Measurements from ENCODE around the gene UNC5A.

Gene UNC5A

DNA sequence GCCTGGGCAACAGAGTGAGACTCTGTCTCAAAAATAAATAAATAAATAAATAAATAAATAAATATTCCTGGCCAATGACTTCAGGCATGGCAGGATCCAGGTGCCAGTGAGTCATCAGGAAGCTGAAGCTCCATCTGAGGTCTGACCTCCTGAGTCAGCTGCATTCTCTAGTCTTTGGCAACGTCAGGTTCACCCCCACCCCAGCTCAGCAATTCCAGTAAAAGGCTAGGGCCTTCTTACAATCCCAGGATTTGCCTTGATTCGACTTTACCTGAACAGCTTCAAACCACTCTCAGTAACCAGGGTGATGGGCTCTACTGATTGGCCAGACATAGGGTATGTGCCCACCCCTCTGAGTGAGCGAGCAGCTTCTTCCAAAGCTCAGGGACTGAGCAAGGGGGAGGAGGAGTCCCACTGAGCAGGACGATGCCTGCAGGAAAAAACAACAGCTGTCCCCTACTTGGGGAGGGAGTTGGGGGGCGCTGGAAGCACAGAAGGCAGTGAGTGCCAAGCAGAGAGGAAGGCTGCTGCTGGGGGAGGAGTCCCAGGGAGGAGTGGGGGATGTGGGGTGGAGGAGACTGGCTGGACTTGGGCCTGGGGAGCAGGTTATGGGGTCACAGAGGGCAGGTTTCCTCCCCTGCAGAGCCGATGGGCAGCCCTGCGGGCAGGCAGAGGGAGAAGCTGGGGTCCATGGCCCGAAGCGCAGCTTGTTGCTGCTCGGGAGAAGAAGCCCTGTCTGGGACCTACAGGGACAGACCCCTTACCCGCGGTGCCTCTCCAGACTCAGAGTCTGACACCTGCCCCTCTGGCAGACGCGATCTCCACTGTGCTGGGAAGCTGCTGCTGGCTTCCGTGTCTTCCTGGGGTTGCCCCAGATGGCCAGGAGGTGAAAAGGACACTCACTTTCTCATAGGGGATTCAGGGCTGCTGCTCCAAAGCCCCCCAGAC is 25.9 kb upstream of the UNC5A start:
- H3K27ac ChIP-seq = no peak overlapping the region
- TF ChIP-seq ZFX (IDR thresholded peaks at IDR 0.05) = no peak
- TF ChIP-seq, protein P1, sequence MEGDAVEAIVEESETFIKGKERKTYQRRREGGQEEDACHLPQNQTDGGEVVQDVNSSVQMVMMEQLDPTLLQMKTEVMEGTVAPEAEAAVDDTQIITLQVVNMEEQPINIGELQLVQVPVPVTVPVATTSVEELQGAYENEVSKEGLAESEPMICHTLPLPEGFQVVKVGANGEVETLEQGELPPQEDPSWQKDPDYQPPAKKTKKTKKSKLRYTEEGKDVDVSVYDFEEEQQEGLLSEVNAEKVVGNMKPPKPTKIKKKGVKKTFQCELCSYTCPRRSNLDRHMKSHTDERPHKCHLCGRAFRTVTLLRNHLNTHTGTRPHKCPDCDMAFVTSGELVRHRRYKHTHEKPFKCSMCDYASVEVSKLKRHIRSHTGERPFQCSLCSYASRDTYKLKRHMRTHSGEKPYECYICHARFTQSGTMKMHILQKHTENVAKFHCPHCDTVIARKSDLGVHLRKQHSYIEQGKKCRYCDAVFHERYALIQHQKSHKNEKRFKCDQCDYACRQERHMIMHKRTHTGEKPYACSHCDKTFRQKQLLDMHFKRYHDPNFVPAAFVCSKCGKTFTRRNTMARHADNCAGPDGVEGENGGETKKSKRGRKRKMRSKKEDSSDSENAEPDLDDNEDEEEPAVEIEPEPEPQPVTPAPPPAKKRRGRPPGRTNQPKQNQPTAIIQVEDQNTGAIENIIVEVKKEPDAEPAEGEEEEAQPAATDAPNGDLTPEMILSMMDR (conservative IDR thresholded peaks at IDR 0.05) = no peak

DNA sequence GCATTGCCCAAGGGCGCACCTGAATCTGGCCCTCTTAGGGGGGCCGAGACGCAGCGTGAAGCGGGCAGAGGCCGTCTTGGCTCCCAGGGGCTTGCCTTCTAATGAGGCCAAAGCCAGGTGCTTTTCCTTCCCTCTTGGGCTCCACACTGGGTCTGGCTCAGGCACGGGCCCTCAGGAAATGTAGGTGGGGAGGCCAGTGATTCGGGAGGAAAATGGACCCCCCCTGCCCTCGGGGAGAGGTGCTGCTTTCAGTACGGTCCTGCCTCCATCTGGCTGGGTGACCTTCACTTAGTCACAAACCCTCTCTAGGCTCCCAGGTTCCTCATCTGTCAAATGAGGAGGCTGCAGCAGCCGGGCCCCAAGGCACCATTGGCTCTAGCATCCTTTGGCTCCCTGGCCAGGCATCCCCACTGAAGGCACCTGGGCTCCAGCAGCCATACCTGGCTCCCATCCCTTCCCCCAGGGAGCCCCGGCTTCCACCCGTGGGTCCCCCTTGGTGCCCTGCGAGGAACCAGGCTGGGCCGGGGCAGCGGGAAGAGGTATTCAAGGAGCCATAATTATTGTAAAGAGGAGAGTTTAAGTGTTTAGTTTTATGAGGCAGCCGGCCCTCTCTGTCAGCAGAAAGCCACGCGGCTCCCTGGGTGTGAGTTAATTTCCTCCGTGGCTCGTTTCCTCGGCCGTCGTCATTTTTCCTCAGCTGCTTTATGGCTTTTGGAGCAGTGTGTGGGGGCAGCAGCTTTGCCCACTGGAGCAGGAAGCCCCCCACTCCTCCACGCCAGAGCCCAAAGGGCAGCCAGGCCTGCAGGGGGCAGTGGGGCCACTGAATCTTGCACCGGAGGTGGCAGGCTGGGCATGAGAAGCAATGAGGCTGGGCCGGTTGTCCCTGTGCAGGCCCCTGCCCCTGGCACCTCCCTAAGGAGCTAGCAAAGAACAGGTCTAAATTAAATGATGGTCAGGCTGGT is 24.9 kb upstream of the UNC5A start:
- no peak for TF ChIP-seq ZFX (IDR thresholded peaks at IDR 0.05)
- TF ChIP-seq, protein P1 (conservative IDR thresholded peaks at IDR 0.05) = no peak
- H3K27ac ChIP-seq = no peak overlapping the region

DNA sequence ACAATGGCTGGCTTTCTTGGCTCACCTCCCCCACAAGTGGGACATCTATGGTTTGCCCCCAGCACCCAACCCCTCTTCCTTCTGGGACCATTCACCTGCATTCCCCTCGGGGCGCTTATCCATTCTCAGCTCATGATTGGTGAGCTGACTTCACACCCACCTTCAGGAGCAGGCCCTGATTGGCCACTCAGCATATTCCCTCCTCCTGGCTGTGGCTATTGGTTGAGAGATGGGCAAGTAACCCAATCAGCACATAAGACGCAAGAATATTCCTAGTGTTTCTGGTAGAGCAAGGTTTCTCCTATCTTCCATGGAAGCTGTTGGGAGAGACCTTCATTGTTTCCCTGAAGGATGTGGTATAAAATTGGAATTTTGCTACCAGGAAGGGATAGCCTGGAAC is 22.7 kb upstream of the UNC5A start:
- TF ChIP-seq, protein P1 (conservative IDR thresholded peaks at IDR 0.05) = no peak
- no peak for TF ChIP-seq ZFX (IDR thresholded peaks at IDR 0.05)
- H3K27ac ChIP-seq = no peak overlapping the region

DNA sequence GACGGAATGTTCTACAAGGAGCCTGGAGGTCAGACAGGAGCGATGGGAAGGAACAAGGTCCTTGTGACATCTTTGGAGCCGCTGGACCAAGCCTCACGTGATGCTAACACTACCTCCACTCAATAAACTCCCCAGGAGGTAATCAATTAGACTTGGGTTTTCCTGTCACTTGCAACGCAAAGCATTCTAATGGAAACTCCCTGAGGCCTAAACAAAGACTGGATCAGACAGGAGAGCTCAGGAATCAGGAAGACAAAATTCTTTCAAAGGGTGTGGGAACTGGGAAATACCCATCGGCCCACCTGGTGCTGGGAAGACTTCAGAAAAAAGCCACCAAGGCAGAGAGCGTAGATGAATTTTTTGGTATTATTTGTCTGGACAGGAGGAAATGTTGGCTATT is 22.3 kb upstream of the UNC5A start:
- no peak overlapping the region for H3K27ac ChIP-seq
- TF ChIP-seq, protein P1 (conservative IDR thresholded peaks at IDR 0.05) = no peak

DNA sequence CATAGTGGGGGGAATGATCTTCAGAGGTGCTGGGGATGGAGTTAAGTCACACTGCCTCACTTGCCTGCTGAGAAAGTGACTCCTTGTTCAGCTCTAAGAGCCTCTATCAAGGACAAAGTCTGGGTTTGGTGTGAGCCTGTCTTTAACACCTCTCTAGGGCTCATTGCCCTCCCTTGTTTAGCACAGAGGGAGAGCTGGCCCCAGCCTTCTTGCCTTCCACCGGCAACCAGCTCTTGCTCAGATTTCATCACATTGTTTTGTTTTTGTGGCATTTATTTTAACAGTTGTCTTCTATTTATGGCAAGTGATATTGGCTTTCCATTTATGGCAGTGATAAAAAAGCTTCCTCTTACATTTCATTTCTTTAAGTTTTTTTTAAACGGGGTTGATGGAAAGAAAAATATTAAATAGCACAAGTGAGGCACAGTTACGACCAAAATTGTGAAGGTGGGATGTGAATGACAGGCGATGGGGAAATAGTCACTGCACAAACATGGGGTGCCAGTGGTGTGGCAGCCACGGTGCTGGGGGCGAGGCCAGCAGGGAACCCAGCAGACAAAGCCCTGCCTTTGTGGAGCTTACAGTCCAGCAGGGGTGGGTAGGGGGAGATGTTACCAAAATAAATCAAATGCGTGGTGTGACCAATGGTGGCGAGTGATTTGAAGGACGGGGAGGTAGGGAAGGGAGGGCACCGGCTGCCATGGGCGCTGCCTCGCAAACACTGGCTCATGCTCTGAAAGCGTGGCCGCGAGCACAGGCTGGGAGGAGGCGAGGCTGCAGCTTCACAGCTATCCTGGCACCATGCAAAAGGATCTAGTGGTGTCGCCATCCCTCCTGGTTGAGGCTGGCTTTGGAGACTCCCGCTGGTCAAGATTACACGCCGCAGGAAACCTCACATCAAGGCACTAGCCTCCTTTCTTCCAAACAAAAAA is 21.2 kb upstream of the UNC5A start:
- TF ChIP-seq, protein P1 (conservative IDR thresholded peaks at IDR 0.05) = no peak
- TF ChIP-seq ZFX (IDR thresholded peaks at IDR 0.05) = no peak
- H3K27ac ChIP-seq = no peak overlapping the region

DNA sequence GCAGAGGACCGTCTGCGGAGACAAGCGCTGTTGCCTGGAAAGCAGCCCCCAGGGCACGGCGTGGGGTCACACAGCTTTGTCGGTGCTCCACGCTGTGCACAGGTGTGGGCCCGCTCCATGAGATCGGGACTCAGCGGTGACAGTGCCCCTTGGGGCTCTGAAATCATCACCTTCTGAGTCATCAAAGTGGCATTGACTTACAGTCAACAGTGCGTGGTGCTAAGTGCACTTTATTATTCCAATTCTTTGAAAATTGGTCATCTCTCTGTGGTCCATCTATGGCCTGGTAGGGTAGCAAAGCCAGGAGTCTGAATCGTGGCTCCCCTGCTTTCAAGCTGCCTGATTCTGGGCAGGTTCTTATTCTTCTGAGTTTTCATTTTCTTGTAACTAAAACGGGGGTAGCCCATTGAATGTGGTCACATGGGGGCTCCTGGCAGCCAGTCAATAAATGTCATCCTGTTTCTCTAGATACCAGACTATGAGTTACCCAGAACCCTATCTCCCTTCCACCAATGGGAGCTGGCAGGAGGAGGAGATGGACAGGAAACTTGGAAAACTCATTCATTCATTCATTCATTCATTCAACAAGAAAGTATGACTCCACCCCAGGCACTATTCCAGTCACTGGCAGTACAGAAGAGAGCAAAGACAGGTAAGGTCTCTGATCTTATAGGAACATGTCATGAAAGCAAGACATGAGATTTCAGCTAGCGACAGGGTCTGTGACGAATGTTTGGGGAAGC is 20.3 kb upstream of the UNC5A start:
- H3K27ac ChIP-seq = no peak overlapping the region
- TF ChIP-seq, protein P1 (conservative IDR thresholded peaks at IDR 0.05) = no peak
- no peak for TF ChIP-seq ZFX (IDR thresholded peaks at IDR 0.05)

Measured in C4-2B (cell line).